Stimulated activated naive CD8-positive, alpha-beta T cell treated with anti-CD3 and anti-CD28 coated beads, Interleukin-15, Interleukin-2, amounts not matched to agents 100 ng/mL and 50 ng/mL, for 24 hours (primary cell): ENCODE data around the gene TPST1.
A peak's percentile ranks its signal among the peaks of the same experiment; 100 is the strongest.

Source experiments
- H3K27ac Mint-ChIP-seq: one replicate; pipeline ENCODE4 v1.8.0; 2021; ENCODE audit warnings: mild to moderate bottlenecking, mixed read lengths
- H3K27me3 Mint-ChIP-seq: one replicate; pipeline ENCODE4 v1.8.0; 2021; ENCODE audit warnings: mixed read lengths
- H3K36me3 Mint-ChIP-seq: one replicate; pipeline ENCODE4 v1.8.0; 2021; ENCODE audit warnings: low read depth, mixed read lengths
- H3K4me1 Mint-ChIP-seq: one replicate; pipeline ENCODE4 v1.8.0; 2021; ENCODE audit warnings: low read depth, mixed read lengths
- H3K4me3 Mint-ChIP-seq: one replicate; pipeline ENCODE4 v1.8.0; 2021; ENCODE audit warnings: mild to moderate bottlenecking, mixed read lengths
- H3K9me3 Mint-ChIP-seq: one replicate; pipeline ENCODE4 v1.8.0; 2021; ENCODE audit warnings: mixed read lengths

Gene TPST1

DNA sequence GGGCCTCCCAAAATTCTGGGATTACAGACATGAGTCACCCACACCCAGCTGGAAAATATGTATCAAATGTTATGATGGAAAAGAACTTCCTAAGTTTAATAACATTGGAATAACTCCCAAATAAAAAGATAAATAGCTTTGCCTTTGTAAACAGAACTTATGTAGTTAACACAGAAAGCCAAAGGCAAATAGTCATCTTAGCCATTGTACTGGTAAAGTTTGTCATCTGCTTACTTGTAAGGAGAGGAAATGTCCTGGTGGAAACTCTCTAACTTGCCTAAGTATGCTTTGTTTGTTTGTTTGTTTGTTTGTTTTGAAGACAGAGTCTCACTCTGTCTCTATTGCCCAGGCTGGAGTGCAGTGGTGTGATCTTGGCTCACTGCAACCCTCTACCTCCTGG lies 23.8 kb upstream of the TPST1 start:
- Mint-ChIP-seq H3K4me3 (no peak overlapping the region), H3K9me3 (no peaks in the 10 kb centered on the region), H3K27me3 (no peaks in the 10 kb centered on the region), H3K4me1 (no peaks in the 10 kb centered on the region), H3K27ac (no peak overlapping the region), H3K36me3 (no peaks in the 10 kb centered on the region)

DNA sequence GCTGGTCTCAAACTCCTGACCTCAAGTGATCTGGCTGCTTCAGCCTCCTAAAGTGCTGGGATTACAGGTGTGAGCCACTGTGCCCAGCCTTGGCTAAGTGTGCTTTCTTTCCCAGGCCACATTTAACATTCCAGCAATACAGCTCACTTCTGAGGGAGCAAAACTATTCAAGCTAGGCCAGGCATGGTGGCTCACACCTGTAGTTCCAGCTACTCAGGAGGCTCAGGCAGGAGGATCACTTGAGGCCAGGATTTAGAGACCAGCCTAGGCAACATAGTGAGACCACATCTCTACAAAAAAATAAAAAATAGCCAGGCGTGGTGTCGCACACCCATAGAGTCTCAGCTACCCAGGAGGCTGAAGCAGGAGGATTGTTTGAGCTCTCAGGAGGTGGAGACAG lies 23.3 kb upstream of the TPST1 start:
- no peak overlapping the region for H3K27ac Mint-ChIP-seq
- H3K27me3 Mint-ChIP-seq, result no peaks in the 10 kb centered on the region
- H3K4me3 Mint-ChIP-seq, result no peak overlapping the region
- H3K36me3 Mint-ChIP-seq, result no peaks in the 10 kb centered on the region
- H3K4me1 Mint-ChIP-seq, result no peaks in the 10 kb centered on the region
- no peaks in the 10 kb centered on the region for H3K9me3 Mint-ChIP-seq

DNA sequence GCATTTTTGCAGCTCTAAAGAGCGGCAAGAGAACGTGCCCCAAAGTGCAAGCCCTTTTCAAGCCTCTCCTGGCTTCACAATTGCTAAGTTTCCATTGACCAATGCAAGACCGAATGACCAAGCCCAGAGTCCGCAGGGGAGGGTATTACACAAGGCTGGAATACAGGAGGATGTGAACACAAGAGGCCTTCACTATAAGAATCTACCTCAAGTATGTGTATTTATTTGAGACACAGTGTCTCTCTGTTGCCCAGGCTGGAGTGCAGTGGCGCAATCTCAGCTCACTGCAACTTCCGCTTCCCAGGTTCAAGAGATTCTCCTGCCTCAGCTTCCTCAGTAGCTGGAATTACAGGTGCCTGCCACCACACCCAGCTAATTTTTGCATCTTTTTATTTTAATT lies 22.2 kb upstream of the TPST1 start:
- Mint-ChIP-seq H3K27ac (no peak overlapping the region), H3K27me3 (no peaks in the 10 kb centered on the region), H3K4me3 (no peak overlapping the region), H3K9me3 (no peaks in the 10 kb centered on the region), H3K4me1 (no peaks in the 10 kb centered on the region), H3K36me3 (no peaks in the 10 kb centered on the region)

DNA sequence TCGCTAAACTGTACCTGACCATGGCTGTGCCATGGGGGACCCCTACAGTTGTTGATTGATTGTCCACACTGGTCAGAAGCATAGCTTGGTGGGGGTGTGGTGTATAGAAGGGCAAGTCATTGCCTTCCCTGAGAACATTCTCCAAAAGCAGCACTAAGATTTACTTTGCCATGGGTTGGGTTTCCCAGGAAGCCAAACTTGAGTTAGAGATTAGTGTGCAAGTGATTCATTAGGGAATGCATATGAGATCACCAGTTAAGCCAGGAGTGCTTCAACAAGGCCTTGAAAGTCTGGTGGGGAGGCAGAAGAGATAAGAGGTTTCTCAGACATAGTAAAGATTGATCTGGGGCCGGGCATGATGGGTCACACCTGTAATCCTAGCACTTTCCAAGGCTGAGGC lies 21.4 kb upstream of the TPST1 start:
- no peak overlapping the region for H3K27ac Mint-ChIP-seq
- H3K4me3 Mint-ChIP-seq, result no peak overlapping the region
- H3K9me3 Mint-ChIP-seq, result no peaks in the 10 kb centered on the region
- H3K4me1 Mint-ChIP-seq, result no peaks in the 10 kb centered on the region
- no peaks in the 10 kb centered on the region for H3K36me3 Mint-ChIP-seq
- H3K27me3 Mint-ChIP-seq, result peaks cover 3% of the 10 kb centered on the region

DNA sequence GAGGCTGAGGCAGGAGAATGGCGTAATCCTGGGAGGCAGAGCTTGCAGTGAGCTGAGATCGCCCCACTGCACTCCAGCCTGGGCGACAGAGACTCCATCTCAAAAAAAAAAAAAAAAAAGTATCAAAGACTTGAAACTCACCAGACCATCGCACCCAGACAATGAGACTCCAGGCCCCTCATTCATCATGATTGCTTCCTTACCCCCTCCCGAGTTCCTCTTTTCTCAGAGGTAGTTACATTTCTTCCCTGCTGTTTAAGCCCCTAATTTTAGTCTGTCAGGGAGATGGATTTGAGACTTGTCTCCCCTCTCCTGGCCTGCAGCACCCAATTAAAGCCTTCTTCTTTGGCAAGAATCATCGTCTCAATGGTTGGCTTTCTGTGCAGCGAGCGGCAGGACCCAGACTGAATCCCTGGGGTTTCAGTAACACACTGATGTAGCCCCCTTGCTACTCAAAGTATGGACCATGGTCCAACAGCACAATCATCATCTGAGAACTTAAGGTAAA lies 19.4 kb upstream of the TPST1 start:
- Mint-ChIP-seq H3K9me3 (no peaks in the 10 kb centered on the region), H3K4me3 (no peak overlapping the region), H3K4me1 (no peaks in the 10 kb centered on the region), H3K36me3 (no peaks in the 10 kb centered on the region), H3K27ac (no peak overlapping the region), H3K27me3 (peaks cover 4% of the 10 kb centered on the region)

DNA sequence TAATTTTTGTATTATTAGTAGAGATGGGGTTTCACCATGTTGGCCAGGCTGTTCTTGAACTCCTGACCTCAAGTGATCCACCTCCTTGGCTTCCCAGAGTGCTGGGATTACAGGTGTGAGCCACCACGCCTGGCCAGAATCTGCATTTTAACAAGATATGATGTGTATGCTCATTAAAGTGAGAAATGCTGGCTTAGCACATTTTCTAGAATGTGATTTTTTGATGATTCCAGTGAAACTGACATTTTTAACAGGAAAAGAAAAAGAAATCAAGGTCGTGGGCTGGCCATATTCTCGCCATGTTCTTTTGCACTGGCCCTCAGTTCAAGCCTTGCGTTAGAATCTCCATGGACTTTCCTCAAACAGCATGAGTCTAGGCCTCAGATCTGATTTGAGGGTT lies 18.1 kb upstream of the TPST1 start:
- Mint-ChIP-seq H3K27me3 (peaks cover 4% of the 10 kb centered on the region), H3K4me1 (no peaks in the 10 kb centered on the region), H3K9me3 (no peaks in the 10 kb centered on the region), H3K4me3 (no peak overlapping the region), H3K36me3 (no peaks in the 10 kb centered on the region), H3K27ac (no peak overlapping the region)

DNA sequence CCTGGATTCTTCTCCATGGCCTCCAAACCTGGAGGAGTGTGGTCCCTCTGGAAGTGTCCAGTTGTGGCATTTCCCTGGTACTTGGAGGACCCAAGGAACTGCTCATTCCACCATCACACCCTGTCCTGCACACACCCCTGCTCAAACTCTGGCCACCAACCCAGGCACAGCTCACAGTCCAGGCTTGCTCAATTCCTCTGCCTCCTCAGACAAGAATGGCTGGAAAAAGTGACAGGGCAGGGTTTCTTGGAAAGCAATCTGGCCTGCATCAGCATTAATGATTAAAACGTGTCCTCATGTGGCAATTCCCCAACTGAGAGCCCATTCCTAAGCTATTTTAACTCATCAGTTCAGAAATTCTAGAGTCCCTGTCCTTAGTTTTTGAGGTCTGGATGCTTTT lies 17.2 kb upstream of the TPST1 start:
- no peaks in the 10 kb centered on the region for H3K36me3 Mint-ChIP-seq
- no peak overlapping the region for H3K27ac Mint-ChIP-seq
- H3K9me3 Mint-ChIP-seq, result no peaks in the 10 kb centered on the region

DNA sequence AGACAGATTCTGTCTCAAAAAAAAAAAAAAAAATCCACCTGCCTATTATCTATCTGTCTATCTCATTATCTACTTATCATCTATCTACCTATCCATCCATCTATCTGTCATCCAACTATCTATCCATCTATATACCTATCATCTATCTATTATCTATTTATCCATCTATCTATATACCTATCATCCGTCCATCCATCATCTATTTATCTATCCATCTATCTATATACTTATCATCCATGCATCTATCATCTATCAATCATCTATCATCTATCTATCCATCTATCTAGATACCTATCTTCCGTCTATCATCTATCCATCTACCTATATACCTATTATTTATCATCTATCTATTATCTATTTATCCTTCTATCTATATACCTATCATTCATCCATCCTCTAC lies 16.5 kb upstream of the TPST1 start:
- H3K36me3 Mint-ChIP-seq, result no peaks in the 10 kb centered on the region
- H3K4me1 Mint-ChIP-seq, result no peaks in the 10 kb centered on the region
- peaks cover 4% of the 10 kb centered on the region for H3K27me3 Mint-ChIP-seq
- H3K4me3 Mint-ChIP-seq, result no peak overlapping the region
- H3K9me3 Mint-ChIP-seq, result no peaks in the 10 kb centered on the region
- no peak overlapping the region for H3K27ac Mint-ChIP-seq

More for the DNA sequence above, 17.2 kb upstream of the TPST1 start:
- Mint-ChIP-seq H3K4me3 (no peak overlapping the region), H3K27me3 (peaks cover 4% of the 10 kb centered on the region), H3K4me1 (no peaks in the 10 kb centered on the region)

DNA sequence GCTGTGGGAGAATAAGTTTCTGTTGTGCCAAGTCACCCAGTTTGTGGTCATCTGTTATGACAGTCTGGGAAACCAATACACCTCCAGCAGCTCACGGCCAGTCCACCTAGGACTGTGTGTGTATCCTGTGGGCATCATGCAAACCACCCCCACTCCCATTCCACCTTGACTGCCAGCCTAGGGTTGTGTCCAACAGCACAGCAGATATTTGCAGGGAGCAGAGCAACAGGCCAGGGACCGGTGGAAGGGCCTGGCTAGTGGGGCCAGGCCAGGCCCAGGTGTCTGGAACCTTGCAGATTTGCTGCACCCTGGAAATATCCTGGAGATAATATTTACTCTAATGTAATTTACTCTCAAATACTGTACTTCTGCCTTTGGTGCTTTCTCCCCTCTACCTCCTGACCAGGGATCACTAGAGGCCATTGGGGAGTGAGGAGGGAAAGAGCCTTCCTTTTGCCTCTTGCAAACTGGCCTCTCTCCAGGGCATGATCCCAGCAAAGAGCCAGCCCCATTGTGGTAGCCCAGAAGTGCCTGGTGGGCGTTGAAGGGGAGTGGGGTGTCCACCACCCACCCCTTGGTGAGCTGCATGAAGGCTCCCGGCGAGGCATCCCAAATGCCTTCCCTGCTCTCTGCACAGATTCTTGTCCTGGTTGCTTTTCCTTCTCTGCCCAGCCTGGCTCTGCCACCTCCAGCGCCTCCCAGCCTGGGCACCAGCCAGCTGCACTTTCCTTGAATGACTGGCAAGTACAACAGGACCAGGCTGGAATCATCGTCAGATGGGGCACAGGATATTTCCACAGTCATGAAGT lies 15.2 kb upstream of the TPST1 start:
- no peaks in the 10 kb centered on the region for H3K4me1 Mint-ChIP-seq
- H3K4me3 Mint-ChIP-seq, result no peak overlapping the region
- peaks cover 4% of the 10 kb centered on the region for H3K27me3 Mint-ChIP-seq
- H3K36me3 Mint-ChIP-seq, result no peaks in the 10 kb centered on the region
- H3K27ac Mint-ChIP-seq, result no peak overlapping the region
- no peaks in the 10 kb centered on the region for H3K9me3 Mint-ChIP-seq

DNA sequence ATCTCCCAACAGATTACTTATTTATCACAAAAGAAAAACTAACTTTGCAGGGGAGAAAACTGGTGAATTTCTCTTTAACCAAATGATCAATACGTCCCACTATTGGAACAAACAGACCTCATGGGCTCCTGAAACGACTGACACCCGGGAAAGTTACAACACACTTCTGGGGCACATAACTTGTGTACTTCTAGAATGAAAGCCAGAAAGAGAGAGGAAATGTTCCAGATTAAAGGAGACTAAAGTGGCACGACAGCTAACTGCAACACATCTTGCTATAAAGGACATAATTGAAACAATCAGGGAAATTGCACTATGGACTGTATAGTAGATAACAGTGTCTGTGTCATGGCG lies 14.7 kb upstream of the TPST1 start:
- no peak overlapping the region for H3K4me3 Mint-ChIP-seq
- H3K27me3 Mint-ChIP-seq, result peaks cover 4% of the 10 kb centered on the region
- H3K4me1 Mint-ChIP-seq, result no peaks in the 10 kb centered on the region
- no peaks in the 10 kb centered on the region for H3K9me3 Mint-ChIP-seq
- no peak overlapping the region for H3K27ac Mint-ChIP-seq
- H3K36me3 Mint-ChIP-seq, result no peaks in the 10 kb centered on the region

DNA sequence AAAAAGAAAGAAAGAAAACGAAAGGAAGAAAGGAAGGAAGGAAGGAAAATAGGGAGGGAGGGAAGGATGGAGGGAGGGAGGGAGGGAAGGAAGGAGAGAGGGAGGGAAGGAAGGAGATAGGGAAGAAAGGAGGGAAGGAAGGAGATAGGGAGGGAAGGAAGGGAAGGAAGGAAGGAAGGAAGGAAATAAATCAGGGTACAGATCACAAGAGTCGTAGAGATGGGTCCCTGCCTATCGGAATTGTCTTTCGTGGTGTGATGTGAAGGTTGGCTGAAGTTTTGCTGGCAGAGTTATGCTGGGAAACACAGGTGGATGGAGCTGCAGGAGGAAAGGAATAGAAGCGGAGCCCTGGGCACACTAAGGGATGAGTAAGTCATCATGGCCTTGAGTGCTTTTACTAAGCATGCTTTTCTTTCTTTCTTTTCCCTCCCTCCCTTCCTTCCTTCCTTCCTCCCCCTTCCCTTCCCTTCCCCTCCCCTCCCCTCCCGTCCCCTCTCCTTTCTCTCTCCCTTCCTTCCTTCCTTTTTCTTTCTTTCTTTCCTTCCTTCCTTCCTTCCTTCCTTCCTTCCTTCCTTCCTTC lies 11.9 kb upstream of the TPST1 start:
- no peaks in the 10 kb centered on the region for H3K36me3 Mint-ChIP-seq
- H3K9me3 Mint-ChIP-seq, result no peaks in the 10 kb centered on the region
- no peaks in the 10 kb centered on the region for H3K4me1 Mint-ChIP-seq
- H3K27me3 Mint-ChIP-seq, result peaks cover 4% of the 10 kb centered on the region
- H3K4me3 Mint-ChIP-seq, result no peak overlapping the region
- no peak overlapping the region for H3K27ac Mint-ChIP-seq

DNA sequence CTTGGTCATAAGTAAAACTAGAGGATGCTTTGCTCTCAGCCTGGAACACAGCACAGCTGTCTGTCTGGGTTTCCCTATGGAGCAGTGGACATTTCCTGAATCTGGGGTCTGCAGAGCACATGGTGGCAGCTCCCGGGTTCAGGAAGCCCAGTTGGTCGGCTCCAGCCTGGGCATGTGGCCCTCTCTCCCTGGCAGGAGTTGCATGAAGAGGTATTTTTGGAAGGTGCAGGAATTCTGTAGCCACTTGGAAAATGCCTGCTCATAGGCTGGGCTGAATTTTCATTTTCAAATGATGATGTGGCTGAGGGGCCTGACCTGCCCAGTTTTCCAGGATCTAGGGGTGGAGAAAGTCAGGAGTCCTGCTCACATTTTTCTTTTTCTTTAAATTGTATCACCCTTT lies 6.7 kb upstream of the TPST1 start:
- Mint-ChIP-seq H3K36me3 (no peaks in the 10 kb centered on the region), H3K9me3 (no peaks in the 10 kb centered on the region), H3K27me3 (peaks cover 15% of the 10 kb centered on the region), H3K4me3 (no peak overlapping the region), H3K27ac (no peak overlapping the region), H3K4me1 (peaks cover 6% of the 10 kb centered on the region)

DNA sequence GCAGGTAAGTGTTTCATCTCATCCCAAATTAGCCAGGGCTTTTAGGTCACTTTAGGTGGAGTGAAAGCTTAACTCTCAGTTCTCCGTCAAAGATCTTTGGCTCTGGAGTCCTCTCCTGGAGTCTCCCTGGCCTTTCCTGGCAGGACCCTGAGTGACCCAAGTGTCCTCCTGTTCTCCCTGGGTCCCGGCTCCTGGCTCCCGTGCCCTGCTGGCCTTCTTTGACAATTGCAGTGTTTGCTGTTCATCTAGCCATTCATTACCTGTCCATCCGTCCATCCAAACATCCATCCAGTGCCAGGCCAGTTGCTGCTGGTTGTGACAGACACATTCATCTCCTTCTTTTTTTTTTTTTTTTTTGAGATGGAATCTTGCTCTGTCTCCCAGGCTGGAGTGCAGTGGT lies 6.2 kb upstream of the TPST1 start:
- no peaks in the 10 kb centered on the region for H3K36me3 Mint-ChIP-seq
- no peak overlapping the region for H3K4me3 Mint-ChIP-seq
- peaks cover 15% of the 10 kb centered on the region for H3K27me3 Mint-ChIP-seq

DNA sequence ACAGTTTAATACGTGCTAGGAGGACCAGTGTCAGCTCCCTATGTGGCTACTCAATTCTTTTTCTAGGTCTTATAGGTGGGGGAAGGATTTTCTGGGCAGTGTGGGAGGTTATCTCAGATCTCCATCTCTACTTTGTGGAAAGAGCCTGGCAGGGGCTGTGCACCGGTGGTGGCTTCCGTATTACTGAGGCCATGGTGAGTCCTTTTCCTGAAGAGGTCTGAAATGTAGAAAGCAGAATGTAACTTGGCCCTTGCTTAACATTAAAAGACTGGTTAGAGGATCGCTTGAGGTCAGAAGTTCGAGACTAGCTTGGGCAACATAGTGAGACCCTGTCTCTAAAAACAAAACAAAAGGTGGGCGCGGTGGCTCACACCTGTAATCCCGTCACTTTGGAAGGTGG lies 2.7 kb upstream of the TPST1 start:
- no peak overlapping the region for H3K27ac Mint-ChIP-seq

More for the DNA sequence above, 6.2 kb upstream of the TPST1 start:
- no peak overlapping the region for H3K27ac Mint-ChIP-seq
- H3K4me1 Mint-ChIP-seq, result peaks cover 6% of the 10 kb centered on the region
- no peaks in the 10 kb centered on the region for H3K9me3 Mint-ChIP-seq

DNA sequence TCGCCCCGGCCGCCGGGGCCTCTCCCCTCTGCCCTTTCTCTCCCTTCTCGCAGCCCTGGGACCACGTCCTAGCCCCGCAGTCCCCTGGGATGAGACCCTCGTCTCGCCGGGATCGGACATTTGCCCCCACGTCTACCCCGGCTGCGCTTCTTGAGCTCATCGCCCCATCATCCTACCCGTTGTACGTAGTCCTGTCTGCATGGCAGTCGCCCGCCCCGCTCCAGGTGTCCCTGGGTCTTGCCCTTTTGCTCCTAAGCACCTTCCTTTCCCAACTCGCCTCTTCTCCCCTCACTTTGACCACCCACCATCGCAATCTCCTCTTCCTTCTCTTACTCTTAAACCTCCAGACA lies 582 bp downstream of the TPST1 start:
- H3K9me3 Mint-ChIP-seq, result no peaks in the 10 kb centered on the region
- H3K27ac Mint-ChIP-seq, result peak overlapping the region; percentile 84
- peaks cover 35% of the 10 kb centered on the region for H3K4me1 Mint-ChIP-seq
- peak overlapping the region; percentile 92 for H3K4me3 Mint-ChIP-seq
- peaks cover 16% of the 10 kb centered on the region for H3K27me3 Mint-ChIP-seq
- H3K36me3 Mint-ChIP-seq, result no peaks in the 10 kb centered on the region

More for the DNA sequence above, 2.7 kb upstream of the TPST1 start:
- Mint-ChIP-seq H3K36me3 (no peaks in the 10 kb centered on the region), H3K4me1 (peaks cover 29% of the 10 kb centered on the region), H3K27me3 (peaks cover 23% of the 10 kb centered on the region), H3K4me3 (no peak overlapping the region), H3K9me3 (no peaks in the 10 kb centered on the region)
